ENCODE data around the gene SBSN. TPM values are rescaled to one million over a fixed set of nuclear protein-coding genes. Genes with fewer than 3 reads are reported as not detected.

SBSN gene
- total and polyA plus RNA-seq, 2 experiments from 2014 or later = 0.19 TPM; not detected in 1

GRCh38 chr19:35558400-35559280 is 30.5 kb upstream of the SBSN start:
- Histone ChIP-seq H3K9me2 (replicated peaks; ENCODE audit: insufficient read depth) (no peaks in the 10 kb centered on the region), H4K20me1 (ENCODE audit: insufficient read depth, poor library complexity, severe bottlenecking) (no peaks in the 10 kb centered on the region), H3K27me3 (peaks cover 13% of the 10 kb centered on the region), H3K27ac (no peak overlapping the region), H3K4me2 (peak overlapping the region; percentile 90), H3K36me3 (replicated peaks; ENCODE audit: insufficient read depth, low read depth) (no peaks in the 10 kb centered on the region), H2AFZ (no peak overlapping the region), H3K9me3 (ENCODE audit: low read depth) (no peaks in the 10 kb centered on the region), H3K4me3 (peak overlapping the region; percentile 33), H3K4me1 (ENCODE audit: insufficient read depth) (peaks cover 3% of the 10 kb centered on the region), H3K79me2 (no peaks in the 10 kb centered on the region)
- no peak for DNase-seq (ENCODE audit: low spot score)
- WGBS (ENCODE audit: low lambda C conversion rate, missing lambda C conversion rate) = 65% methylated on average over 22 of the region's 53 CpGs
- TF ChIP-seq EZH2 (IDR thresholded peaks at IDR 0.05; ENCODE audit: borderline replicate concordance) (no peak), CTCF (IDR thresholded peaks at IDR 0.05; ENCODE audit: poor library complexity) (no peak), EZH2phosphoT487 (IDR thresholded peaks at IDR 0.05; ENCODE audit: low read depth, severe bottlenecking, unreplicated experiment) (no peak)

GRCh38 chr19:35557539-35558399 is 29.7 kb upstream of the SBSN start:
- H3K9me2 ChIP-seq (replicated peaks; ENCODE audit: insufficient read depth) = no peaks in the 10 kb centered on the region
- WGBS (ENCODE audit: low lambda C conversion rate, missing lambda C conversion rate) = 2% methylated on average over 27 of the region's 60 CpGs
- H3K4me2 ChIP-seq = peak overlapping the region; percentile 90
- H3K27ac ChIP-seq = no peak overlapping the region
- peaks cover 3% of the 10 kb centered on the region for H3K4me1 ChIP-seq (ENCODE audit: insufficient read depth)
- H4K20me1 ChIP-seq (ENCODE audit: insufficient read depth, poor library complexity, severe bottlenecking) = no peaks in the 10 kb centered on the region
- H3K27me3 ChIP-seq = peaks cover 13% of the 10 kb centered on the region
- TF ChIP-seq EZH2 (IDR thresholded peaks at IDR 0.05; ENCODE audit: borderline replicate concordance) (no peak), EZH2phosphoT487 (IDR thresholded peaks at IDR 0.05; ENCODE audit: low read depth, severe bottlenecking, unreplicated experiment) (no peak)
- no peaks in the 10 kb centered on the region for H3K79me2 ChIP-seq
- peak overlapping the region; percentile 33 for H3K4me3 ChIP-seq
- H2AFZ ChIP-seq = peak overlapping the region; percentile 63
- DNase-seq (ENCODE audit: low spot score) = peak; percentile 78
- no peaks in the 10 kb centered on the region for H3K9me3 ChIP-seq (ENCODE audit: low read depth)
- no peaks in the 10 kb centered on the region for H3K36me3 ChIP-seq (replicated peaks; ENCODE audit: insufficient read depth, low read depth)

GRCh38 chr19:35556846-35557538 is 28.9 kb upstream of the SBSN start:
- no peaks in the 10 kb centered on the region for H3K9me2 ChIP-seq (replicated peaks; ENCODE audit: insufficient read depth)
- DNase-seq (ENCODE audit: low spot score) = no peak
- H3K36me3 ChIP-seq (replicated peaks; ENCODE audit: insufficient read depth, low read depth) = no peaks in the 10 kb centered on the region
- peaks cover 13% of the 10 kb centered on the region for H3K27me3 ChIP-seq
- H3K4me1 ChIP-seq (ENCODE audit: insufficient read depth) = peaks cover 3% of the 10 kb centered on the region
- H2AFZ ChIP-seq = peak overlapping the region; percentile 63
- no peaks in the 10 kb centered on the region for H3K79me2 ChIP-seq
- no peaks in the 10 kb centered on the region for H3K9me3 ChIP-seq (ENCODE audit: low read depth)
- no peak overlapping the region for H3K4me3 ChIP-seq
- no peak overlapping the region for H3K27ac ChIP-seq
- no peak for TF ChIP-seq EZH2 (IDR thresholded peaks at IDR 0.05; ENCODE audit: borderline replicate concordance)
- no peak for TF ChIP-seq CTCF (IDR thresholded peaks at IDR 0.05; ENCODE audit: poor library complexity)
- TF ChIP-seq EZH2phosphoT487 (IDR thresholded peaks at IDR 0.05; ENCODE audit: low read depth, severe bottlenecking, unreplicated experiment) = no peak
- 88% methylated on average over 16 of the region's 16 CpGs for WGBS (ENCODE audit: low lambda C conversion rate, missing lambda C conversion rate)
- peak overlapping the region; percentile 90 for H3K4me2 ChIP-seq
- no peaks in the 10 kb centered on the region for H4K20me1 ChIP-seq (ENCODE audit: insufficient read depth, poor library complexity, severe bottlenecking)

All from hepatocyte (in vitro differentiated cells).